GM21360 (cell line): Measurements from ENCODE around the gene LGI1.

Experiments used
- ATAC-seq: cut with Tn5 transposase; IDR thresholded peaks from one replicate; pipeline ENCODE4 v1.9.1; 2021; ENCODE audit warnings: mild to moderate bottlenecking, moderate library complexity; ENCODE audit not compliant: unreplicated experiment

LGI1 gene

DNA sequence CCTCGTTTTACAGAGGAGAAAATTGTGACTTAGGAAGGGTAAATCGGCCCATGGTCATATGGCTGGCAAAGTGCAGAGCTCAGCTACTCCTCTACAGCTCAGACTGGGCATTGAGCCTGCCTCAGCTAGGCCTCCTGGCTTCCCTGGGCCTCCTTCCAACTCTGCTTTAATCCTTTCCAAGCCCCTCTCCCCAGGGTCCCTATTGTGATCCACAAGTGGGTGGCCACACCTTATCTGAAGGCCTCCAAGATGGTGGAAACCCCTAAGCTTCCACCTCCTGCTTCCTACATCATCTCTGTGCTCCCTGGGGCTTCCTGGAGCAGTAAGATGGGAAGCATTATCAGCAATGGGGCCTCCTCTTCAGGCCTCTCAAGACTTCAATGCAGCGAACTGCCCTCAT, 3.0 kb upstream of the LGI1 start:
- ATAC-seq = no peak

DNA sequence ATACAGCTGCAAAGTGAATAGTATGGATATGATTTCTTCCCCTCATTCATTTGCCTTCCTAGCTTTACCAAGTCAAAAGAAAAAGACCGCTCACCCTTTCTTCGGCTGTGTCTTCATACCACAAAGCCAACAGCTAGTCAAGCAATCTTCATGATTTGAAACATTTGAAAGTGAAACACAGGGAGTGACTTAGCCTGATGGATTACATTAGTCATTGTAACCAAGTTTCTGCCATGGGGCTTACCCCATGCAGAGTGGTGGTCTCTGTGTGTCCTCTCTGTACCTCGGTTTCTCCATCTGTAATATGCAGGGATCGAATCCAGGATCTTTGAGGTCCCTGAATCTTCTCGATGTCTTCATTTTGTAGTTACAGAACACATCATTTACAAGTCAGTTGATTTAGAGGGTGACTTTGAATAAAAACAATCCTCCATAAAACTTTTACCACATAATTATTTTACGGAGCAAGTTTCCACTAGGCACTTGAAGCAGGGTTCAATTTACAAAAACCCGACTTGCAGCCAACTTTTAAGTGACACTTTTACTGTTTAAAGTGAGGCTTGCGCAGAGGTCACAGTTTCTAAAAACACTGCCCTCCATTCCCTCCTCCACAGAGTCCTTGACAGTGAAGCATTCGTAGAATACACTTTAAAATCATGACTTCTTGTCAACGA, 2.2 kb upstream of the LGI1 start:
- ATAC-seq = no peak

- no peak for ATAC-seq
Observed at GRCh38 chr10:93756118-93756517, 1.6 kb upstream of the LGI1 start.

GRCh38 chr10:93757136-93757535, 600 bp upstream of the LGI1 start:
- ATAC-seq = no peak

DNA sequence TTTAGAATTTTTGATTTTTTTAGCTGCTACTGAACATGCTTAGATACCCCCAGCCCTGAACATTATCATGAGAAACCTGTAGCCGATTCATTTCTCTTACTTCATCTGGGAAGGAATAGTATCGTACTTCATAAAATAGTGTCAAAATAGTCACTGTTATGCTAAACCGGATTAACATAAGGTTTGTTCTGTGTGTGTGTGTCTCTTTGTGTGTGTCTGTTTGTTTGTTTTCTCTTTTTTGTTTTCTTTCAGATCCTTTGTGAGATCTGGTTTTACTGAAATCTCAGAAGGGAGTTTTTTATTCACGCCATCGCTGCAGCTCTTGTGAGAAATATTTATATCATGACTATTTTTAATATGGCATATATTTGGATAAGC, 761 bp downstream of the LGI1 start:
- no peak for ATAC-seq

- no peak for ATAC-seq
Observed at GRCh38 chr10:93758891-93759410, 1.2 kb downstream of the LGI1 start.

DNA sequence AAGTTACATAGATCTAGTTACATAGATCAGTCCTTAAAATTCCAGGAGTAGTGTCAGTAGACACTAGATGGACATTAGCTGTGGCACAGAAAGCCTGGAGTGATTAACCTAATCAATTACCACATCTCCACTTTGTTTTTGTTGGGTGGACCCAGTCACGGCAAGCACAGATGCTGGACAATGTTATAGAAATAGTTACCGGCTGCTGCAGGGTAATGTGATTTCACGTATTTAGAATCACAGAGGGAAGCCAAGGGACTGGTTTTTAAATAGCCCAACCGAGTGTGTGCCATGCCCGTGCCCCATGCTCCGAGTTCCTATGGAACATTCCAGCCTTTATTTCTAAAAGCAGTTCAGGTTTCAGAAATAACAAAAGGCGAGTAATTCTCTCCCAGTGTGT, 2.8 kb downstream of the LGI1 start:
- no peak for ATAC-seq

DNA sequence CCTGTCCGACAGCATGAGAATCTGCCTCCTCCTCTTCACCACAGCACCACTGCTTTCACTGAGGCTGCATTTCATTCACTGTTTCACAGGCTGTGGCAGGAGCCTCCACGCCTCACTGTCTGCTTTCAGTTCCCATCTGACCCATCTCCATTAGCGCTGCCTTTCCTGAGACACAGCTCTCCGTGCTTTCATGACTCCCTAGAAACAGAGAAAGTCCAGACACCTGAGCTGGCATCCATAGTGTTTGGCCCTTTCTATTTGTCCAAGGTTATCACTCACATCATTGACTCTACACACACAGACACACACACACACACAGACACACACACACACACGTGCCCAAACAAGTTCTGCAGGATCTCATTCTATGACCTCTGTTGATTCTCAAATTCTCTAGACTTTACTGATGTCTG, 5.2 kb downstream of the LGI1 start:
- no peak for ATAC-seq

GRCh38 chr10:93766918-93767317, 9.2 kb downstream of the LGI1 start:
- no peak for ATAC-seq

- ATAC-seq = no peak
Observed at GRCh38 chr10:93767724-93768399, 10.1 kb downstream of the LGI1 start.

GRCh38 chr10:93768892-93769291, 11.2 kb downstream of the LGI1 start:
- no peak for ATAC-seq

DNA sequence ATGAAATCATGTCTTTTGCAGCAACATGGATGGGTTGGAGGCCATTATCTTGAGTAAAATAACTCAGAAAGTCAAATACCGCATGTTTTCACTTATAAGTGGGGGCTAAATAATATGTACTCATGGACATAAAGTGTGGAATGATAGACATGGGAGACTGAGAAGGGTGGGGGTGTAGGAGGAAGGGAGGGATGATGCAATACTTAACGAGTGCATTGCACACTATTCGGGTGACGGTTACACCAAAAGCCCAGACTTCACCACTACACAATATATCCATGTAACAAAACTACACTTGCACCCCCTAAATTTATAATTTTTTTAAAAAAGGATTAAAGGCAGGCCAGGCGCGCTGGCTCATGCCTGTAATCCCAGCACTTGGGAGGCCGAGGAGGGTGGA, 13.6 kb downstream of the LGI1 start:
- no peak for ATAC-seq

GRCh38 chr10:93773120-93773519, 15.4 kb downstream of the LGI1 start:
- ATAC-seq = no peak

DNA sequence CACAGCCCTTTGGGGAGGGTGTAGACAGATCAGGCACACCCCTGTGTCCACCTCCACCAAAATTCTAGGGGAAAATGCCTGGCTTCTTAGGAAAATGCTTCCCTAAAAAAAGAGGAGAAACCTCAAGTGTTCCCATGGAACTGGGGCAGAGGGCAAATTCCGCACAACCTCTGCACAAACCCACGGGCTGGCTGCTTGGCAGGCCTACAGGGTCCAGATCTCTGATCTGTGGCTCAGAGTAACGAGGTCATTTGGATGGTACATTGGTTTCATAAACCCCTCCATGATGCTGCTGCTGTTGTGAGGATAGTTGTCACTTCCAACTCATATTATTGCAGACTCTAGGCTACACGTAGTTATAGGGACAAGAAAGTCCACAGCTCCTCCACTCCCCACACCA, 16.0 kb downstream of the LGI1 start:
- no peak for ATAC-seq

- no peak for ATAC-seq
Observed at GRCh38 chr10:93775356-93775755, 17.6 kb downstream of the LGI1 start.

GRCh38 chr10:93777092-93777491, 19.4 kb downstream of the LGI1 start:
- no peak for ATAC-seq

DNA sequence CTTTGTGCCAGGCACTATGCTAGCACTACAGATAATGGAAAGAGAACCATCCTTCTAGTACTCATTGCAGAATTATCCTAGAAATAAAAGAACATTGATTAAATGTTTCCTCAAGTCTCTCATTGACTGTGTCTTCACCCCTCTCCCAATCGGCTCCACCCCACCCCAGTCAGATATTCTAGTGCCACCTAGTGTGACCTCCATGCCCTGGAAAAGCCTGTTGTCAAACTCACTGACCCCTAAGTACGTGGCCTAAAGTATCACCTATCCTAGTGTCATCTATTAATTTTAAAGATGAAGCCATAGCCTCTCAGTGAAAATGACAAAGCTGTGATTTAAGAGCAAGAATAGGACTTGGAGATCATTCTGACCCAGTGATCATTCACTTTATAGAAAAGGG, 26.3 kb downstream of the LGI1 start:
- no peak for ATAC-seq

DNA sequence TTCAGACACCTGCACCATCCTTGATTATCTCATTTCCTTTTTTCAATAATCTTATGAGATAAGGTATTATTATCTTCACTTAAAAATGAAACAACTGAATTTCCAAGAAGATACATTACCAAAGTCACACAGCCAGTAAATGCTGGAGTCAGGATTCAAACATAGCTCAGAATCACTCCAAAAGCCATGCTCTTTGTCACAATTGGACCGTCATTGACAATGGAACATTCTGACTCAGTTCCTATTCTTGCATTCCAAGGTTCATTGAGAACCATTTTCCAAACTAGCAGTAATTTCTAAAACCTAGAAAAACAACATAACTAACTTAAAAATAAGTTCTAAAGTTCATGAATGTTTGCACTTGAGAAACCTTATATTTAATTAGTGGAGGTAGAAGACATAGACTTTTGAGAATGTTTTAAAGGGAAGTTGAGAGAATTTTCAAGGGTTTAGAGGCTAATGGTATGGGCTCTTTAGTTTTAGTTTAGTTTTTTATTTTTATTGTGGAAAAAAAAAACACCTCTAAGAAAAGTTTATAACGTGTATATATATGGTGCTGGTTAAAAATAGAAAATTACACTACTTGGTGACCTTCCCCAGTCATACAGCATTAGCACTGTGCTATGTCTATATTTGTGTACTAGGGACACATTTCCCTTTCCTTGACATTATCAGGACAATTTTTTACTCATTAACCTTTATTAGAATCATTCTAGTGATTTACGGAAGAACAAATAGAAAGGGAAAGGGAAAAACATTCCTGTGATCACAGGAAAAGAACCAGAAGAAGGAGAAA, 30.9 kb downstream of the LGI1 start:
- ATAC-seq = no peak

DNA sequence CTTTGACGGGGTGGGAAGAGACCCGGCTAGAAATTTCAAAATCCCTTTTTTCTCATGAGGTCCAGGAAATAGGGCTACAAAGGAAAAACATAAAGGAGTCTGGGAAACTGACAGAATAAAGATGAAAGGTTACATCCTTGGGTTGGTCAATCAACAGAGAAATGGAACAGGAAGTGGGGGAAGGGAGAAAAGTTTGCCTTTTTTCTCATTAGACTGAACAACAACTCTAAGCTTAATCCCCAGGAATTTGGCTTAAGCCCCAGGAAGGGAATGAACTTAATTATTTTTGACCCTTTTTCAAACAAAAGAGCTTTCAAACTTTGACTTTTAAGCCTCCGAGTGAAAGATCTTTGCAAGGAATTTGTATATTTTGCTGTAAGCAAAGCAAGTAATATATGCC, 32.7 kb downstream of the LGI1 start:
- no peak for ATAC-seq

DNA sequence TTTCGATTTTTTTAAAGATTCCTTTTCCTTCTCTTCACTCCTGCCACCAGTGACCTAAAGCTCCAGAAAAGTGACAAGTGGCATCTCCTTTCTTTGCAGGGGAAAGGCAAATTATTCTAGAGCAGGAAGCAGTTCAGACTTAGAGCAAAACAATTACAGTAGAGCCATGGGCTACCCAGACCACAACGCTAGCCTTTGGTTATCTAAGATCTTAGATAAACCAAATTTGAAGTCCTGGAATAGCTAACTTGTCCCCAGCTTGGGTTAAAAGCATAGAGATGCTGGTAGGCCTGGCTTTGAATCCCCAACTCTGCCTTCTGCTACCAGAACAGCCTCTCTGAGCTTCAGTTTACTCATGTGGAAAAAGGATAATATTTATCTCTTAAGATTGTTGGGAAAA, 38.4 kb downstream of the LGI1 start:
- no peak for ATAC-seq

DNA sequence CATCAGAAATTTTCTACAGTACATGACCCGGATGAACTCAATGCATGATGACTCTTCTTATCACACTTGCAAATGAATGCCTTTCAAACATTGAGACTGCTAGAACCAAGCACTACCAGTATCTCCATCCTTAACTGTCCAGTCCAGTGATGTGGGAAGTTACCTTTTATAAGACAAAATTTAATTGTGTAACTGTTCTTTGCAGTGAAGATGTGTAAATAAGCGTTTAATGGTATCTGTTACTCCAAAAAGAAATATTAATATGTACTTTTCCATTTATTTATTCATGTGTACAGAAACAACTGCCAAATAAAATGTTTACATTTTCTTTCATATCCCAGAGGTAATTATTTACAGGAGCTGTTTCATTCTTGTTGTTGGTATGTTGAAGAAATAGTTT, 40.1 kb downstream of the LGI1 start:
- ATAC-seq = no peak

DNA sequence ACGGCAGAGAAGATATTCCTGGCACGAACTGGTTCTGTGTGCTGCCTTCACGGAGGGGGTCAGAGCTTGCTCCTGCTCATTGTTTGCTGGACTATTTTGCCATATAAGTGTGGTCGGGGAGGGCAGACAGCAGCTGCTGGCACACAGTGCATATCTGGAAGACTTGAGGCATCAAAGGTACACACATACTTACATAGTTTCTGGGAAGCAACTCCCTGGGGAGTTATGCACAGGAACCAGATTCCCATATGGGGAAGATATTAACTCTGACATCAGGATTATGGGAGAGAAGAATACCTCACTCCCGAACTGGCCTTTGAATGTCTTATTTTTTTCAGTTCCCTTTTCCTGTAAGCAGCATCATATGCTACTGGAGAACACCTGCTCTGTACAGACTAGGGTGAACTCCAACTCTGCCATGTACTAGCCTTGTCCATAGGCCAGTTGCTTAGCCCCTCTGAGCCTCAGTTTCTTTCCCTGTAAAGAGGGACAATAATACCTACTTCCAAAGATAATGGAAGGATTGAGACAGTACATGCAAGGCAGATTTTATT, 41.5 kb downstream of the LGI1 start:
- no peak for ATAC-seq
